ENCODE measurements around the gene MROH9. TPM values are rescaled to one million over a fixed set of nuclear protein-coding genes. Genes with fewer than 3 reads are reported as not detected.
A peak's percentile ranks its signal among the peaks of the same experiment; 100 is the strongest.
"Not testable (repeated sequence)": the region's sequence is repeated elsewhere in the genome, so short reads cannot be mapped to it uniquely, and the experiment has no call there.

The MROH9 gene
- total and polyA plus RNA-seq, 9 of the 15 experiments (the other 6 are each of a cell fraction or from before 2014, with no cell fraction given), result not detected

GRCh38 chr1:170910273-170910672 lies 25.1 kb upstream of the MROH9 start (continued):
- TF ChIP-seq THRB (CRISPR knock-in tag; conservative IDR thresholded peaks at IDR 0.05) (no peak), XRCC3 (IDR thresholded peaks at IDR 0.05) (no peak), HNRNPK (IDR thresholded peaks at IDR 0.05; ENCODE audit: low read depth, low read length, poor library complexity, severe bottlenecking) (no peak)

- 0% methylated on average over 3 of the region's 3 CpGs for WGBS (ENCODE audit: insufficient coverage, low coverage, missing lambda C conversion rate)
- Histone ChIP-seq H3K4me3 (no peak overlapping the region), H3K9ac (ENCODE audit: insufficient read depth in 1 of 2, low read depth in 2 of 2, low read length in 2 of 2) (no peak overlapping the region), H3K36me3 (ENCODE audit: control insufficient read depth, insufficient read depth, low read length) (no peaks in the 10 kb centered on the region), H2AFZ (ENCODE audit: low read depth, low read length) (no peak overlapping the region), H3K27ac (ENCODE audit: extremely low read depth, low read depth, low read length) (no peak overlapping the region), H3K9me3 (replicated peaks; ENCODE audit: control insufficient read depth, insufficient read depth, low read depth, low read length) (peaks cover 6% of the 10 kb centered on the region; the same call in 1 of the 2 replicates), H3K27me3 (ENCODE audit: control insufficient read depth in 2 of 2, insufficient read depth in 2 of 2, low read length in 2 of 2) (no peaks in the 10 kb centered on the region; a peak in 1 of 5 replicates), H3K4me2 (ENCODE audit: insufficient read depth, low read length) (no peak overlapping the region), H4K20me1 (replicated peaks; ENCODE audit: control insufficient read depth, insufficient read depth, low read length) (no peaks in the 10 kb centered on the region), H3K9me1 (ENCODE audit: control insufficient read depth, insufficient read depth, low read length) (no peaks in the 10 kb centered on the region), H3K79me2 (ENCODE audit: control insufficient read depth, insufficient read depth, low read length) (no peaks in the 10 kb centered on the region), H3K4me1 (replicated peaks in 1 of 2; ENCODE audit: control insufficient read depth in 2 of 2, insufficient read depth in 2 of 2, low read length in 2 of 2) (no peaks in the 10 kb centered on the region)
- intact Hi-C loops (cut with micrococcal nuclease), result no loop called here
- DNase-seq (ENCODE audit: extremely low read depth in 1 of 4, low spot score in 3 of 4), result no peak
- no TSS peak for BruUV-seq (replicated peaks)
- ChIA-PET CTCF (ENCODE audit: low intra/inter-chr PET ratio) (no interaction called here), POLR2A (no interaction called here)
- TF ChIP-seq SIRT6 (IDR thresholded peaks at IDR 0.05; ENCODE audit: low read depth, low read length) (no peak), PTBP1 (IDR thresholded peaks at IDR 0.05; ENCODE audit: low read depth, low read length) (no peak), FOXA3 (CRISPR knock-in tag; conservative IDR thresholded peaks at IDR 0.05 in 1 of 2, IDR thresholded peaks at IDR 0.05 in 1 of 2) (no peak), ZNF197 (CRISPR knock-in tag; IDR thresholded peaks at IDR 0.05; ENCODE audit: low read depth) (no peak), EP400 (IDR thresholded peaks at IDR 0.05) (no peak), PCBP1 (IDR thresholded peaks at IDR 0.05; ENCODE audit: low read depth, low read length, poor library complexity, severe bottlenecking) (peak; percentile 83), ID3 (CRISPR knock-in tag; IDR thresholded peaks at IDR 0.05) (no peak), ID3 (tag; IDR thresholded peaks at IDR 0.05) (no peak), PCBP2 (IDR thresholded peaks at IDR 0.05; ENCODE audit: low read depth, low read length, poor library complexity, severe bottlenecking) (peak; percentile 96), HNRNPK (IDR thresholded peaks at IDR 0.05; ENCODE audit: low read depth, low read length, poor library complexity, severe bottlenecking) (peak; percentile 31)
- in situ Hi-C loops (cut with MboI), result no loop called here
- ATAC-seq, result no peak
- FAIRE-seq, result no peak
Observed at GRCh38 chr1:170917373-170917772, 18.0 kb upstream of the MROH9 start.

GRCh38 chr1:170924656-170925055 lies 10.7 kb upstream of the MROH9 start:
- in situ Hi-C loops (cut with MboI); H3K27me3 ChIP-seq (ENCODE audit: control insufficient read depth in 2 of 2, insufficient read depth in 2 of 2, low read length in 2 of 2); H3K9me3 ChIP-seq (replicated peaks; ENCODE audit: control insufficient read depth, insufficient read depth, low read depth, low read length); BruUV-seq (replicated peaks); H3K9me1 ChIP-seq (ENCODE audit: control insufficient read depth, insufficient read depth, low read length); CTCF ChIA-PET (ENCODE audit: low intra/inter-chr PET ratio); H3K4me2 ChIP-seq (ENCODE audit: insufficient read depth, low read length); H3K4me3 ChIP-seq; ATAC-seq; H2AFZ ChIP-seq (ENCODE audit: low read depth, low read length); H3K36me3 ChIP-seq (ENCODE audit: control insufficient read depth, insufficient read depth, low read length); POLR2A ChIA-PET; DNase-seq (ENCODE audit: extremely low read depth in 1 of 4, low spot score in 3 of 4); H3K79me2 ChIP-seq (ENCODE audit: control insufficient read depth, insufficient read depth, low read length); H3K9ac ChIP-seq (ENCODE audit: insufficient read depth in 1 of 2, low read depth in 2 of 2, low read length in 2 of 2); H4K20me1 ChIP-seq (replicated peaks; ENCODE audit: control insufficient read depth, insufficient read depth, low read length); FAIRE-seq; H3K4me1 ChIP-seq (replicated peaks in 1 of 2; ENCODE audit: control insufficient read depth in 2 of 2, insufficient read depth in 2 of 2, low read length in 2 of 2); H3K27ac ChIP-seq (ENCODE audit: extremely low read depth, low read depth, low read length): not testable (repeated sequence)
- intact Hi-C loops (cut with micrococcal nuclease), result loop anchor here (5.0 kb wide), 1 partner anchor 1372 kb away; no protein-coding TSS in a partner anchor
- 0% methylated on average over 1 of the region's 1 CpG for WGBS (ENCODE audit: insufficient coverage, low coverage, missing lambda C conversion rate)

Measured in K562 (cell line).